GM18907 (cell line): ENCODE data around the gene MC1R.
"Not testable (repeated sequence)": the region's sequence is repeated elsewhere in the genome, so short reads cannot be mapped to it uniquely, and the experiment has no call there.

ENCODE experiments used
- ATAC-seq: cut with Tn5 transposase; IDR thresholded peaks from one replicate; pipeline ENCODE4 v1.9.1; 2021; ENCODE audit warnings: mild to moderate bottlenecking, moderate library complexity; ENCODE audit not compliant: unreplicated experiment

The MC1R gene

GRCh38 chr16:89934019-89934418, 15.4 kb downstream of the MC1R start:
- ATAC-seq = not testable (repeated sequence)

GRCh38 chr16:89934611-89935553, 16.2 kb downstream of the MC1R start:
- ATAC-seq = no peak

- not testable (repeated sequence) for ATAC-seq
Observed at GRCh38 chr16:89935620-89936019, 17.0 kb downstream of the MC1R start.

DNA sequence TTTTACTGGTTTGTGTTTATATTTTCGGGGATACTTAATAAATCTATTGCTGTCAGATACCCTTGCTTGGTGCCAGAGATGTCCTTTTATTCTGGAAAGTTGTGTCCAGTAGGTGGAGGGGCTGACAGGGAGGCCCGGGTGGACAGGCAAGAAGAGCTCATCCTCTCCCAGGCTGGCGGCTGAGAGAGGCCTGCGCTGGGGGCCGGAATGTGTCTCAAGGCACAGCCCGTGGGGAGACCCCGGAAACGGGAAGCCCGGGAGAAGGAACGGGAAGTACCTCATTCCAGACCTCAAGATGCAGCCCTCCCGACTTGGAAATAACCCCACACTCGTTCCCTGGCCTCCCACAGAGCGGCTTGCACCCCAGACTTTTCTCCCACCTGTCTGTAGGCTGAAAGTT, 17.4 kb downstream of the MC1R start:
- no peak for ATAC-seq

GRCh38 chr16:89936508-89936907, 17.8 kb downstream of the MC1R start:
- no peak for ATAC-seq

GRCh38 chr16:89936981-89937380, 18.3 kb downstream of the MC1R start:
- no peak for ATAC-seq

- no peak for ATAC-seq
Observed at GRCh38 chr16:89938175-89938885, 19.7 kb downstream of the MC1R start.

- ATAC-seq = no peak
Observed at GRCh38 chr16:89944773-89945172, 26.1 kb downstream of the MC1R start.

DNA sequence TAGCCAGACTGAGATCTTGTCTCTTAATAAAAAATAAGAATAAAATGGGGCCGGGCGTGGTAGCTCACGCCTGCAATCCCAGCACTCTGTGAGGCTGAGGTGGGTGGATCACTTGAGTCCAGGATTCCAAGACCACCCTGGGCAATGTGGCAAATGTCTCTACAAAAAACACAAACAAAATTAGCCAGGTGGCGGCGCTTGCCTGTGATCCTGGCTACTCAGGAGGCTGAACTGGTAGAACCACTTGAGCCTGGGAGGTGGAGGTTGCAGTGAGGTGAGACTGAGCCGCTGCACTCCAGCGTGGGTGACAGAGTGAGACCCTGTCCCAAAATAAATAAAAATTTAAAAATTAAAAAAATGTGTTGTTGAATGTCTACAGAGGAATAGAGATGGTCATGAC, 27.0 kb downstream of the MC1R start:
- no peak for ATAC-seq

DNA sequence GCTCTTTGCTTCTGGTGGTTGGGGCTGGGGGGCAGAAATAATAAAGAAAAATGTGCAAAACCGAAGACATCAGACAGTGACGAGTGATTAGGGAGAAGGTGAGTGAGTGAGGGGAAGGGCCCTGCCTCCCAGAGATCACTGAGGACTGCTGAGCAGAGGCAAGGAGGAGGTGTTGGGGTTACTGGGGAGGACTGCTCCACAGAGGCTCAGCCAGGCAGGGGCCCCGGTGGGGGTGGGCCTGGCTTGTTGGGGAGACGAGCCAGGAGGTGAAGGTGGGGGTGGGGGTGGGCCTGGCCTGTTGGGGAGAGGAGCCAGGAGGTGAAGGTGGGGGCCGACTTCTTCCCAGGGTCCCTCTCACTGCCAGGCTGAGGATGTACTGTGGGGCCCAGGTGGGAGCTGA, 27.9 kb downstream of the MC1R start:
- no peak for ATAC-seq

GRCh38 chr16:89949121-89949742, 30.6 kb downstream of the MC1R start:
- ATAC-seq = no peak

DNA sequence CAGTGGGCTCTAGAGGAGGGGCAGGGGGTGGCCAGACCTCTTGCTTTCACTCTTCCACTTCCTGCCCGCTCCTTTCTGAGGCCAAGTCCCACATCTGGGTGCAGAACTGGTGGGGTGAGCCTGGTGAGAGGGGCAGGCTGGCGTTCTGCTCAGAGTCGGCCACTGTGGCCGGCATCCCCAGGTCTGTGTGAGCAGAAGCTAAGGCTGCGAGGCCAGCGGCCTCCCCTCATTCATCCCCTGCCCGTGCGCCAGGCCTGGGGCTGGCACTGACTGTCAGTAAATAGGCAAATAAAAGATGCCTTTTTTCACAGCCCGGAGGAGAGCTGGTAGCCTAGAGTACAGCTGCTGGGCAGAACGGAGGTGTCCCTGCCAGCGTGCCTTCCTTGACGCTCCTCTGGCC, 31.1 kb downstream of the MC1R start:
- no peak for ATAC-seq

DNA sequence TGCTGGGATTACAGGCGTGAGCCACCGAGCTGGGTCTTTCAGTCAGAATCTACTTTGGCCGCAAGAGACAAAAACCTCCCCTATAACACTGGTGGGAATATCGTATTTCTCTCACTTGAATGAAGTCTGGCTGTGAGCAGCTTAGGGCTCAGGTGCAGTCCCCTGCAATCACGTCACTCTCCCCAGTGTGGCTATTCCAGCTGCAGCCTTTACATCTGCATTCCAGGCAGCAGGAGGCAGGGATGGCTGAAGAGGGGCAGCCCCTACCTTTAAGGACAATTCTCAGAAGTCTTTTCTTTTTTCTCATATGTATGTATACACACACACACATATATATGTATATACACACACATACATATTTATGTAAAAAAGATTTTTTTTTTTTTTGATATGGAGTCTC, 32.8 kb downstream of the MC1R start:
- ATAC-seq = no peak

DNA sequence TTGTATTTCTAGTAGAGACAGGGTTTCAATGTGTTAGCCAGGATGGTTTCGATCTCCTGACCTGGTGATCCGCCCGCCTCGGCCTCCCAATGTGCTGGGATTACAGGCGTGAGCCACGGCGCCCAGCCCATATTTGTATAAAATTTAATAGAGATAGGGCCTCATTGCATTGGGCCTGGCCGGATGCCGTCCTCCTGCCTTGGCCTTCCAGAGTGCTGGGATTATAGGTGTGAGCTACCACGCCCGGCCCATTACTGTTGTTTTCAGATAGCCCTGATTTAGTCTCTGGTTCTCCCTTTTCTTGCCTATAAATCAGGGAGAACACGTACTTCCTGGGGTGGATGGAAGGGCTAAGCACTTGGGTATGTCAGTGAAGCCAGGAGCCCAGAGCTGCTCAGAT, 33.4 kb downstream of the MC1R start:
- ATAC-seq = no peak

DNA sequence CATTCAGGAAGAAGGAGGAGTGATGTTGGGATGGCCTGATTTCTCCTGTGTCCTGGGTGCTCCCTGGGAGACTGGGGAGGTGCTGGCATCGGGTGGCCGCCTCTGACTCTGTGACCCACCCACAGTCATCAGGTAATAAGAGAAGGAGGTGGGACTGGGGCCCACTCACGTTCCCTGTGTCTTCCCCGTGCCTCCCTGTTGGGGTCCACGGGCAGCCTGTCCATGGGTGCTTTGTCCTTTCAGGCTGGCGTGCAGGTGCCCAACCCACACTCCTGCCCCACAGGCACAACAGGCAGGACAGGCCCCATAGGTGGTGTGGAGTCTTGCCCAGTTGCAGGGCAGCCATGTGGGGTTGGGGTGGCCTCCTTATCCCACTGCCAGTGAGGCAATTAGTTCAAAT, 33.9 kb downstream of the MC1R start:
- ATAC-seq = no peak

DNA sequence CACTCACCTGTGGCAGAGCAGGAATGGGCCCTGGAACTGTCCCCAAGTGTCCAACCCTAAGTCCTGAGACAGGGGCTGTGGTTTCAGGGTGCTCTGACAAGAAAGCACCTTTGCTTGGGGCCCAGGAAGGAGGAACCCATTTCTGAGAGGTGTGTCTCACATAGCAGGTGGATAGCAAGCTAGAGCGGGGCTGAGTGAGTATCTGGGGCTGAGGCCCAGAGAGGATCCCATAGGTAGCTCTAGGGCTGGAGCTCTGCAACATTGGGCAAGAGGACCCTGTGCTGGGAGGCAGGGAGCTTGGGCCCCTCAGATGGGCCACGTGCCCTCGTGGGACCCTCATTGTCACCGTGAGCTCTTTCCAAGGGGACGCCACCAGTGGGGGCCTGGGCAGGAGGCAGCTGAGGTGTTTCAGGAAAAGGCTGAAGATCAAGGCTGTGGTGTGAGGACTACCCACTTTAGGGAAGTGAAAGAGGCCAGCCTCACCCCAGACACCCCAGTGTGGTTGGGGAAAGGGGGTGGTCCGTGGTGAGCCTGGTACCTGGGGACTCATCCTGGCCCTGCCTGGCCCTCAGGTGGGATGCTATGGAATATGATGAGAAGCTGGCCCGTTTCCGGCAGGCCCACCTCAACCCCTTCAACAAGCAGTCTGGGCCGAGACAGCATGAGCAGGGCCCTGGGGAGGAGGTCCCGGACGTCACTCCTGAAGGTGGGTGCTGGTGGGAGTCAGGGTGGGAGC, 35.2 kb downstream of the MC1R start:
- ATAC-seq = peak; percentile 72

DNA sequence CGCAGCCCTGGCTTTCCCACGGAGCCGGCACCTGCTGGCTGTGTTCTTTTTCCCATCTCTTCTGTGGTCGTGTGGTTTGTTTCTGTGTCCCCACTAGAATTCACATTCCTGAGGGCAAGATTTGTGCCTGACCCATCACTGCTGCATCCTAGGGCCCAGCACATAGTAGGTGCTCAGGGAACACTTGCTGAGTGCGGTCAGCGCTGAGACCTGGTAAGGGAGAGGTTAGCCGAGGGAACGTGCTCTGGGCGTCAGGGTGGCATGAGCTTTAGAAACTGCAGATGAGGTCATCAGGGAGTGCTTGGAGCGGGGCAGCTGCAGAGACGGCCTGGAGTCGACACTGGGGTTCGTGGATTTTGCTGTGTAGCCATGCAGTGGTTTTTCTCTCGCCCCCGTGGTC, 35.8 kb downstream of the MC1R start:
- ATAC-seq = no peak

DNA sequence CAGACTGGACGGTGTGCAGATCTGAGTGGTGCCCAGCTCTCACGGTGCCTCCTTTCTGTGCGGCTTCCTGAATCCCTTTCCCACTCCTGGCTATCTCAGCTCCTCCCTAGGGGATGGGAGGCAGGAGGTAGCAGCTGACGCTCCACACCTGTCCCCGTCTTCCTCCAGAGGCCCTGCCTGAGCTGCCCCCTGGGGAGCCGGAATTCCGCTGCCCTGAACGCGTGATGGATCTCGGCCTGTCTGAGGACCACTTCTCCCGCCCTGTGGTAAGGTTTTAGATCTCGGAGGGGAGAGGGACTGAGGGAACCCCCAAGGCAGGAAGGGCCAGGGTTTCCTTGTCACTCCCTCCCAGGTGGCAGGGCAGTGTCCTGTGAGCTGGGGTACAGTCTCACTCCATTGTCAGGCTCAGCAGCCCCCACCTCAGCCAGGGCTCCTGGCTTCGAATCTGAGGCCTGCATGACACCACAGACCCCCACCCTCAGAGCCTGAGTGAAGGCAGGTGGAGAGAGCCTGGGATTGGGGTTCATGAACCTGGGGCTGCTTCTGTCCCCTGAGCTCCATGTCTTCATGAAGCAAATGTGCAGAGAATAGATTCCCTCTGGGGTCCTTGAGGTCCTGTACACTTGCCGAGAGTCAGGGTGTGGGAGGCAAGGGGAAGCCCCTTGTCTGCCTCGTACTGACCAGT, 36.5 kb downstream of the MC1R start:
- no peak for ATAC-seq

- no peak for ATAC-seq
Observed at GRCh38 chr16:89956505-89957215, 38.0 kb downstream of the MC1R start.
